Measurements from ENCODE around the gene MIB1. TPM values are rescaled to one million over a fixed set of nuclear protein-coding genes. Genes with fewer than 3 reads are reported as not detected.
"Not testable (repeated sequence)": the region's sequence is repeated elsewhere in the genome, so short reads cannot be mapped to it uniquely, and the experiment has no call there.

The MIB1 gene
- total RNA-seq, 1 experiment from 2014 or later: 53.0 TPM

DNA sequence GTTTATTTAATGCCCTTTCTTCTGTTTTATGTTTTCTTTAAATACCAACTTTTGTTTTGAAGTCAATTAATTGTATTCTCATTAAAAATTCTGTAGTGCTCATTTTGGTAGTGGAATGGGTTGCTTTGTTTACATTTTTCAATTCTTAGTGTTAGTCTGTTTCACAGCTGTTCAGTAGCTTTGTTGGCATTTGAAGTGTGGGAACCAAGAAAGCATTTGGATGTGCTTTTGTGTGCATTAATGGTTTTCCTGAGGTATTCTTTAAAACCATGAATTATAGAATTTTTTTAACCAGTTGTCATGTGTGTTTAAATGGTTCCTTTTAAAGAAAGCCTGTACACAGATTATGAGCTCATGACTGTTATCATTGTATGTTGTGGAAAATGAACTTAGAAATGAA, 19.7 kb downstream of the MIB1 start:
- Histone ChIP-seq H3K27ac (no peak overlapping the region), H3K9me3 (replicated peaks) (no peaks in the 10 kb centered on the region), H3K36me3 (no peaks in the 10 kb centered on the region), H3K4me3 (no peak overlapping the region), H3K4me1 (replicated peaks) (peaks cover 4% of the 10 kb centered on the region), H3K27me3 (replicated peaks) (no peaks in the 10 kb centered on the region)
- peak in 1 of 2 experiments; percentile 12 for DNase-seq (ENCODE audit: low read depth in 1 of 2, low spot score in 2 of 2)

DNA sequence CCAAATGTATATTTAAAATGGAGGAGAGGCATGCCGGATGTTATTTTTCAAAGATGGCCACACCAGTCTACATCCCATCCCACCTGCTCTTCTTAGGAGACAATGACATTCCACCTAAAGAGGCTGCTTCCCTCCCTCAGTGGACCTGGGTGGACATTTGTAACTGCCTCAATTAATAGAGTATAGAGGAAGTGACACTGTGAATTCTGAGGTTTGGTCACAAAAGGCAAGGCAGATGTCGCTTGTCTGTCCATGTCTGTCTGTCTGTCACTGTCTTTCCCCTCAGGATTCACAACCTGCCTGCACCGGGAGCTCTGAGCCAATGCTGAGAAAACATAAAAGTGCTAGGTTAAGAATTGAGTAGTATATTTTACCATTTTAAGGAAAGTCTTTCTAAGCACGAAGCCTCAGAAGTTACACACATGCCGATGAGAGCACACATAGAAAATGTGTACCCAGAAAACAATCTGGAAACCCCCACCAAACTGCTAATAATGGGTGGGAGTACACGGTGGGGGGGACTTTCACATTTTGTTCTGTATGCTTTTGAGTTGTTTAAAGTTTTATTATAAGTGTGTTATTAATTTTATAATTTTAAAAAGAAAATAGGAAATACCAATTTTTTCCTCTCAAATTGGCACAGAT, 21.0 kb downstream of the MIB1 start:
- H3K36me3 ChIP-seq: peaks cover 8% of the 10 kb centered on the region
- no peaks in the 10 kb centered on the region for H3K27me3 ChIP-seq (replicated peaks)
- H3K27ac ChIP-seq: no peak overlapping the region
- H3K9me3 ChIP-seq (replicated peaks): no peaks in the 10 kb centered on the region
- no peak for DNase-seq (ENCODE audit: low read depth in 1 of 2, low spot score in 2 of 2)
- H3K4me3 ChIP-seq: no peak overlapping the region
- peaks cover 4% of the 10 kb centered on the region for H3K4me1 ChIP-seq (replicated peaks)

DNA sequence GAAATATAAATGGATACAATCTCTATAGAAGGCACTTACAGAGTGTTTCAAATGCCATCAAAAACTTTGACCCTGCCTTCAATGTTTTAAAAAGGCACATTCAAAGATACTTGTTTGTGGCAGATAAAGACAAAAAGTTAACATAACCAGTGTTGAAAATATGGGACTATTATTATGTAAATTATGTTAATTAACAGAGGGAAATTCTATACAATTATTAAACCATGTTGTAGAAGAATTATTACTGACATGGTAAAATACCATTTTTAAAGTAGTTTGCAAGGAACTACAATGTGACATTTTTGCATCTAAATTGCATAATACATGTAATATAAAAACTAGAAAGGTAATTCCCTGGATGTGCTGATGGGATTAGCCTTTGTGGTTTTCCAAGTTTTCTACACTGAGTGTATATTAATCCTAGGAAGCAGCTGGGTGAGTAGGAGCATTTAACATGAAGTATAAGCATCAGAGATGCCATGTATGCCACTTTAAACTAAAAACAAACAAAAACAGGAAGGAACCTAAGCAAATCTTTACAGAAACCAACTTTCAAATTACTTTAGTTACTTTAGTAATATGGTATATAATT, 21.7 kb downstream of the MIB1 start:
- Histone ChIP-seq H3K27ac (no peak overlapping the region), H3K4me1 (replicated peaks) (peaks cover 4% of the 10 kb centered on the region)
- DNase-seq (ENCODE audit: low read depth in 1 of 2, low spot score in 2 of 2): no peak

DNA sequence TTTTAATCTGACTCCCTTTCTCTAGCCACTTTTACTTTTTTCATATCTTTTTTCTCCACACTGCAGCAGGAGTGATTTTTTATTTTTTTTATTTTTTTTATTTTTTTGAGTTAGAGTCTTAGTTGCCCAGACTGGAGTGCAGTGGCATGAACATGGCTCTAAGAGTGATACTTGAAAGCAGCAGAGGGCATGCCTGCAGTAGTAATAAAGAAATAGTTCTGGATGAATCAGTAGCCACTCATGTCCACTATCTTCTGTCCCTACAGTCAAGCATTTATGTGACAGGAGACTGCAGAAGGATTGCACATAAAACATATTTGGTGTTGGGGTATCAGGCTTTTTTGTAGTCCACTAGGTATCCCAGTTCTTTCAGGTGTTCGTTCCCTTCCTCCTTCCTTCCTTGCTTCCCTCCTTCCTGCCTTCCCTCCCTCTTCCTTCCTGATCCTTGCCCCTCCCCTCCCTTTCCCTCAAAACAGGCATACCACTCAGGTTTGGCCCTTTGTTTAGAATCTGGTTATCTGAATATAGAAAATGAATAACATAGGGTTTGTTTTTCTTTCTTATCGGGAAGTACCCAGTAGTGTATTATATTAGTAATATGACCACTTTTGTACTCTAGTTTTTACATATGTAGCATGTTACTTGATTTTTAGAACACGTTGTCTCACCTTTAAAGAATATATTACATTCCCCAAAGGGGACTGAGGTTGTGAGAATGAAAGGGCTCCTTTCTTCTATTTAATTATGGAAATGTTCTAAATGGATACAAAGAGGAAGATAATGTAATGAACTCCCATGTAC, 23.5 kb downstream of the MIB1 start:
- Histone ChIP-seq H3K4me1 (replicated peaks) (peaks cover 6% of the 10 kb centered on the region), H3K9me3 (replicated peaks) (no peaks in the 10 kb centered on the region), H3K36me3 (peaks cover 11% of the 10 kb centered on the region), H3K27me3 (replicated peaks) (no peaks in the 10 kb centered on the region), H3K4me3 (no peak overlapping the region), H3K27ac (no peak overlapping the region)
- no peak for DNase-seq (ENCODE audit: low read depth in 1 of 2, low spot score in 2 of 2)

More for the DNA sequence above, 21.7 kb downstream of the MIB1 start:
- no peak overlapping the region for H3K4me3 ChIP-seq
- peaks cover 8% of the 10 kb centered on the region for H3K36me3 ChIP-seq
- no peaks in the 10 kb centered on the region for H3K9me3 ChIP-seq (replicated peaks)
- no peaks in the 10 kb centered on the region for H3K27me3 ChIP-seq (replicated peaks)

DNA sequence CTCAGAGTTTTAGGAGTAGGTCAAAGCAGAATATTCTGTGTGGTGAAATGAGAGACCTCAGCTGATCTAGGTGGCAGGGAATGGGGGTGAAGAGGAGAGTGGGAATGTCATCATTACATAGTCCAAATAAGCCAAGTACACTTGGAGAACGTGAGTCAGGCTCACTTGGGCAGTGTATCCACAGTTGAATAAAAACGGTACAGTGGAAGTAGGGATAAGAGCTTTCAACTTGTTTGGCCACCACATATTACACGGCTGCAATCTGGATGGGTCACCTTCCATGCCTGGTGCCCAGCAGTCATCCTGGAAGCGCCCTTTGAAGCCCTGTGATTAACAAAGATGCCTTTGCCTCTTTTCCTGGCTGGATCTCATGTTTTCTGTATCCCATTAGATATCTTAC, 28.6 kb downstream of the MIB1 start:
- Histone ChIP-seq H3K4me3 (no peak overlapping the region), H3K4me1 (replicated peaks) (peaks cover 12% of the 10 kb centered on the region), H3K27ac (peak overlapping the region; percentile 19), H3K27me3 (replicated peaks) (no peaks in the 10 kb centered on the region), H3K36me3 (peaks cover 22% of the 10 kb centered on the region), H3K9me3 (replicated peaks) (no peaks in the 10 kb centered on the region)
- DNase-seq (ENCODE audit: low read depth in 1 of 2, low spot score in 2 of 2): no peak

DNA sequence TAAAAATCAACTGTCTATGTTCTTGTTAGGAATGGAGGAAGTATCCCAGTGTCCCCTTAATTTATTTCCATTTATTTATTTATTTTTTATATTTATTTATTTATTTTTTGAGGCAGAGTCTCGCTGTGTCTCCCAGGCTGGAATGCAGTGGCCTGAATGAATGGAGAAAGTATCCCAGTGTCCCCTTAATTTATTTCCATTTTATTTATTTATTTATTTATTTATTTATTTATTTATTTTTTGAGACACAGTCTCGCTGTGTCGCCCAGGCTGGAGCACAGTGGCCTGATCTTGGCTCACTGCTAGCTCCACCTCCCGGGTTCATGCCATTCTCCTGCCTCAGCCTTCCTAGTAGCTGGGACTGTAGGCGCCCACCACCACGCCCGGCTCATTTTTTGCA, 34.1 kb downstream of the MIB1 start:
- Histone ChIP-seq H3K4me1 (replicated peaks) (peaks cover 3% of the 10 kb centered on the region), H3K4me3 (no peak overlapping the region), H3K27ac (no peak overlapping the region), H3K9me3 (replicated peaks) (no peaks in the 10 kb centered on the region), H3K36me3 (peaks cover 21% of the 10 kb centered on the region), H3K27me3 (replicated peaks) (no peaks in the 10 kb centered on the region)
- no peak for DNase-seq (ENCODE audit: low read depth in 1 of 2, low spot score in 2 of 2)

DNA sequence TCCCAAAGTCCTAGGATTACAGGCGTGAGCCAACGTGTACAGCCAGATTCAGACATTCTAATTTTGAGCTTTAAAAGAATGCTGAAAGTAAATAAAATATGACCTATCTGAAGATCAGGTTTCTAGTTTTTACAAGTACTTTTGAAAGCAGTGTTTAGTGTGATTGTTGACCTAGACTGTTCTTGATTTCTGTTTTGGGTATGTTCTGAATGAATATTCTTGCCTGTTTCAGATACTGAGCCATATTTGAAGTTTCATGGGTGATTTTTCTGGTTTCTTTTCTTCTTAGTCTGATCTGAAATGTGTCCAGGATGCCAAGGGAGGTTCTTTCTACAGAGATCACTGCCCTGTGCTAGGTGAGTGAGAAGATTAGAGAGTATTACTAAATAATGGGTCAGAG, 37.2 kb downstream of the MIB1 start:
- no peaks in the 10 kb centered on the region for H3K9me3 ChIP-seq (replicated peaks)
- H3K4me1 ChIP-seq (replicated peaks): no peaks in the 10 kb centered on the region
- no peaks in the 10 kb centered on the region for H3K27me3 ChIP-seq (replicated peaks)
- DNase-seq (ENCODE audit: low read depth in 1 of 2, low spot score in 2 of 2): no peak
- H3K27ac ChIP-seq: no peak overlapping the region
- no peak overlapping the region for H3K4me3 ChIP-seq
- H3K36me3 ChIP-seq: peaks cover 26% of the 10 kb centered on the region

DNA sequence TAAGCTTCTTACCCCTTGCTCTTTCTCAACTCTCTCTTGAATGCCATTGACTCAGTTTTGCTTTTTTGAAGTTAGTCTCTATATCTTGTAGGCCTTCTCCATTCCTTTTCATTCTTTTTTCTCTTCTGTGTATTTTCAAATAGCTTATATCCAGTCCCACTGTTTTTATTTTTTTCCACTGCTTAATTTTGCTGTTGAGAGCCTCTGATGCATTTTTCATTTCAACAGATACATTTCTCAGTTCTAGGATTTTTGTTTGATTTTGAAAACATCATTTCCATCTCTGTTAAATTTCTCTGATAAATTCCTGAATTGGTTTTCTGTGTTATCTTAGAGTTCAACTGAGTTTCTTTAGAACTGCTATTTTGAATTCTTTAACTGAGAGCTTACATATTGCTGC, 45.9 kb downstream of the MIB1 start:
- Histone ChIP-seq H3K9me3 (replicated peaks) (no peaks in the 10 kb centered on the region), H3K36me3 (peaks cover 33% of the 10 kb centered on the region), H3K4me1 (replicated peaks) (no peaks in the 10 kb centered on the region), H3K4me3 (no peak overlapping the region), H3K27ac (no peak overlapping the region), H3K27me3 (replicated peaks) (no peaks in the 10 kb centered on the region)
- no peak for DNase-seq (ENCODE audit: low read depth in 1 of 2, low spot score in 2 of 2)

DNA sequence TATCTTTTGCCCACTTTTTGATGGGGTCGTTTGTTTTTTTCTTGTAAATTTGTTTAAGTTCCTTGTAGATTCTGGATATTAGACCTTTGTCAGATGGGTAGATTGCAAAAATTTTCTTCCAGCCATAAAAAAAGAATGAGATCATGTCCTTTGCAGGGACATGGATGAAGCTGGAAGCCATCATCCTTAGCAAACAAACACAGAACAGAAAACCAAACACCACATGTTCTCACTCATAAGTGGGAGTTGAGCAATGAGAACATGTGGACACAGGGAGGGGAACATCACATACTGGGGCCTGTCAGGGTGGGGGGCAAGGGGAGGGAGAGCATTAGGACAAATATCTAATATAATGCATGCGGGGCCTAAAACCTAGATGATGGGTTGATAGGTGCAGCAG, 55.5 kb downstream of the MIB1 start:
- H3K27me3 ChIP-seq (replicated peaks); H3K9me3 ChIP-seq (replicated peaks); H3K4me3 ChIP-seq; H3K4me1 ChIP-seq (replicated peaks); H3K36me3 ChIP-seq; H3K27ac ChIP-seq; DNase-seq (ENCODE audit: low read depth in 1 of 2, low spot score in 2 of 2): not testable (repeated sequence)

DNA sequence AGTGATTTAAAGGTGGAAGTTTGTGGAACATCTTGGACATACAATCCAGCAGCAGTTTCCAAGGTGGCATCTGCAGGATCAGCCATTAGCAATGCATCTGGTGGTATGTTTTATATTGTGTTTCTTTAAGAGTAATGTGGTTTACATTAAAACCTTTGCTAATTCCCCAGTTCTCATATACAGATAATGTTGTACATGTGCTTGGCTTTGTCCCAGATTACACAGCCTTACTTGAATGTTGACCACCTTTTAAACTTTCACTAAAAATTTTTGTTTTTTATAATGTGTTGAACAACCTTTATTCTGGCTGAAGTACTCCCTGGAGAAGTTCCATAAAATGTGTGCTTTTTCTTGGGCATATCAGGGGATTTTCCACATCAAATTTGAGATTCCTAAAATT, 57.5 kb downstream of the MIB1 start:
- H3K36me3 ChIP-seq: peaks cover 10% of the 10 kb centered on the region
- no peak for DNase-seq (ENCODE audit: low read depth in 1 of 2, low spot score in 2 of 2)
- H3K27me3 ChIP-seq (replicated peaks): no peaks in the 10 kb centered on the region
- no peak overlapping the region for H3K27ac ChIP-seq
- no peak overlapping the region for H3K4me3 ChIP-seq
- no peaks in the 10 kb centered on the region for H3K9me3 ChIP-seq (replicated peaks)
- no peaks in the 10 kb centered on the region; the same call in 1 of the 2 replicates for H3K4me1 ChIP-seq (replicated peaks)

DNA sequence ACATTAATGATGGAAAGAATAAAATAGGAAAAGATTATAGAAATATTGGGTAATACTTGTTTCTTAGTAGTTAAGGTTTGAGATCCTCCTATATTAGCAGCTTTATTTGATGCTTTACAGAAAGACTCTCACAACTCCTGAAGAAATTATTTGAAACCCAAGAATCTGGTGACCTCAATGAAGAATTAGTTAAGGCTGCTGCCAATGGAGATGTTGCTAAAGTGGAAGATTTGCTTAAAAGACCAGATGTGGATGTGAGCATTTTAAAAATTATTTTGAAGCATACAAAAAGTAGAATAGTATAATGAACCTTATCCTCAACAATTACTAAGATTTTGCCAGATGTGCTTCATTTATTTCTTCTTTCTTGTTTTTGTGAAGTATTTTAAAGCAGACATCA, 59.1 kb downstream of the MIB1 start:
- DNase-seq (ENCODE audit: low read depth in 1 of 2, low spot score in 2 of 2): no peak
- H3K27me3 ChIP-seq (replicated peaks): no peaks in the 10 kb centered on the region
- no peak overlapping the region for H3K4me3 ChIP-seq
- H3K27ac ChIP-seq: no peak overlapping the region
- no peaks in the 10 kb centered on the region for H3K9me3 ChIP-seq (replicated peaks)
- peaks cover 19% of the 10 kb centered on the region for H3K36me3 ChIP-seq
- H3K4me1 ChIP-seq (replicated peaks): no peaks in the 10 kb centered on the region; the same call in 1 of the 2 replicates

DNA sequence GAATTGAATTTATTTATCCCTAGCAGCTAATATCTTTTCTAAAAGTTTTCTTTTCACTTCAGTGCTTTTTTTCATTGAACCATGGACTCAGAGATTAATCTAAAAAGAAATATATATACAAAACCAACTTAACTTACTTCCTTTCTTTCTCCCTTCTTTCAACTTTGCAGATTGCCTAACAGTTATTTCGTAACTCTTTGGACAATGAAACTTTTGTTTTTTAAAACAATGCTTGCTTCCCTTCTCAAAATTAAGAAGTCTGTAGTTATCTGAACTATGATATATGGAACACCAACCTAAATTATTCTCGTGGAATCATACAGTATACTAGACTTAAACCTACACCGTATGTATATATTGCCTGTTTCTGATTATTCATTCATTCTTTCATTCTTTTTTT, 62.9 kb downstream of the MIB1 start:
- DNase-seq (ENCODE audit: low read depth in 1 of 2, low spot score in 2 of 2): no peak
- Histone ChIP-seq H3K4me1 (replicated peaks) (no peaks in the 10 kb centered on the region; the same call in 1 of the 2 replicates), H3K27ac (no peak overlapping the region), H3K36me3 (peaks cover 15% of the 10 kb centered on the region), H3K4me3 (no peak overlapping the region), H3K27me3 (replicated peaks) (no peaks in the 10 kb centered on the region), H3K9me3 (replicated peaks) (no peaks in the 10 kb centered on the region)

DNA sequence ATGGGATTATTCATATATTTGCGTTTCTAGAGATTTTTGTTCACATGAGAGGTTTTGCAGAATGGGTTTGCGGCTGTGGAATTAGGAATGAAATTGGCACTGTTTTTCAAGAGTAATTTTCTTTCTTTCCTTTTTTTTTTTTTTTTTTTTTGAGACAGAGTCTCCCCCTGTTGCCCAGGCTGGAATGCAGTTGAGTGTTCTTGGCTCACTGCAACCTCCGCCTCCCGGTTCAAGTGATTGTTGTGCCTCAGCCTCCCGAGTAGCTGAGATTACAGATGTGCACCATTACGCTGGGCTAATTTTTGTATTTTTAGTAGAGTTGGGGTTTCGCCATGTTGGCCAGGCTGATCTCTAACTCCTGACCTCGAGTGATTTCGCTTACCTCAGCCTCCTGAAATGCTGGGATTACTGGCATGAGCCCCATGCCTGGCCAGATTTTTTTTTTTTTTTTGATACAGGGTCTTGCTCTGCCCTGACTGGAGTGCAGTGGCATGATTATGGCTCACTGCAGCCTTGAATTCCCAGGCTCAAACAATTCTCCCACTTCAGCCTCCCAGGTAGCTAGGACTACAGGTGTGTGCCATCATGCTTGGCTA, 65.3 kb downstream of the MIB1 start:
- Histone ChIP-seq H3K4me1 (replicated peaks) (no peaks in the 10 kb centered on the region), H3K27ac (no peak overlapping the region), H3K9me3 (replicated peaks) (no peaks in the 10 kb centered on the region), H3K4me3 (no peak overlapping the region), H3K27me3 (replicated peaks) (no peaks in the 10 kb centered on the region), H3K36me3 (peaks cover 26% of the 10 kb centered on the region)
- DNase-seq (ENCODE audit: low read depth in 1 of 2, low spot score in 2 of 2): no peak

DNA sequence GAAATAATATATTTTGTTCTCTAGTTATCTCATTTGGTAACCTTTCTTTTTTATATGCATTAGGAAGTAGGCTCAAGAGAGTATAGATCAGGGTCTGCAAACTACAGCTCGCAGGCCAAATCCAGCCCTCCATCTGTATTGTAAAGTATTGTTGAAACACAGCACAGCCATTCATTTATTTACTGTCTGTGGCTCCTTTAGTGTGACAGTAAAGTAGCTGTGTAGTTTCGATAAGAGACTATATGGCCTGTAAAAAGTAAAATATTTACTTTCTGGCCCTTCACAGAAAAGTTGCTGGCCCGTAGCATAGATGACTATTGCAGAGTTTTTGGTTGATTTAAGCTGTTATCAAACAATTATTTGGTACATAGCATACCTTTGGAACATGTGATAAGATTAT, 67.6 kb downstream of the MIB1 start:
- Histone ChIP-seq H3K36me3 (peaks cover 29% of the 10 kb centered on the region), H3K27ac (no peak overlapping the region), H3K9me3 (replicated peaks) (no peaks in the 10 kb centered on the region), H3K27me3 (replicated peaks) (no peaks in the 10 kb centered on the region), H3K4me3 (no peak overlapping the region), H3K4me1 (replicated peaks) (no peaks in the 10 kb centered on the region)
- no peak for DNase-seq (ENCODE audit: low read depth in 1 of 2, low spot score in 2 of 2)

Data from SJSA1 (cell line).